22Rv1 (cell line): Measurements from ENCODE around the gene GPI.

ENCODE experiments used
- ZFX ChIP-seq: fragments of 450-650 bp; IDR thresholded peaks from 2 replicates; pipeline ENCODE4 v1.6.1; 2017; ENCODE audit warnings: antibody characterized with exemption, borderline replicate concordance
- TF ChIP-seq, protein P1 (sequence below): fragments of 450-650 bp; IDR thresholded peaks from 2 replicates; pipeline ENCODE4 v1.5.1; 2017; ENCODE audit warnings: mild to moderate bottlenecking

DNA sequence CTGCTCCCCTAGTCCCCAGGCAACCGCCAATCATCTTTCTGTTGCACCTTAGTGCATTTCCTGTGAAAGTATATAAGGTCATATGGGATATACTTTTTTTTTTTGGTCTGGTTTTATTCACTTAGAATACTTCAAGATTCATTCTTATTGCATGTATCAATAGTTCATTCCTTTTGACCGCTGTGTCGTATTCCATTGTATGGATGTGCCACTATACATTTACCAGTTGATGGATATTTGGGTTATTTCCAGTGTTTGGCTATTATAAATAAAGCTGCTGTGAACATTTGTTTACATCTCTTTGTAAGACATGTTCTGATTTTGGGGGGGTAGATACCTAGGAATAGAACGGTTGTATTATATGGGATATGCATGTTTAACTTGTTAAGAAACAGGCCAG is 53.3 kb downstream of the GPI start:
- TF ChIP-seq, protein P1, sequence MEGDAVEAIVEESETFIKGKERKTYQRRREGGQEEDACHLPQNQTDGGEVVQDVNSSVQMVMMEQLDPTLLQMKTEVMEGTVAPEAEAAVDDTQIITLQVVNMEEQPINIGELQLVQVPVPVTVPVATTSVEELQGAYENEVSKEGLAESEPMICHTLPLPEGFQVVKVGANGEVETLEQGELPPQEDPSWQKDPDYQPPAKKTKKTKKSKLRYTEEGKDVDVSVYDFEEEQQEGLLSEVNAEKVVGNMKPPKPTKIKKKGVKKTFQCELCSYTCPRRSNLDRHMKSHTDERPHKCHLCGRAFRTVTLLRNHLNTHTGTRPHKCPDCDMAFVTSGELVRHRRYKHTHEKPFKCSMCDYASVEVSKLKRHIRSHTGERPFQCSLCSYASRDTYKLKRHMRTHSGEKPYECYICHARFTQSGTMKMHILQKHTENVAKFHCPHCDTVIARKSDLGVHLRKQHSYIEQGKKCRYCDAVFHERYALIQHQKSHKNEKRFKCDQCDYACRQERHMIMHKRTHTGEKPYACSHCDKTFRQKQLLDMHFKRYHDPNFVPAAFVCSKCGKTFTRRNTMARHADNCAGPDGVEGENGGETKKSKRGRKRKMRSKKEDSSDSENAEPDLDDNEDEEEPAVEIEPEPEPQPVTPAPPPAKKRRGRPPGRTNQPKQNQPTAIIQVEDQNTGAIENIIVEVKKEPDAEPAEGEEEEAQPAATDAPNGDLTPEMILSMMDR: no peak
- TF ChIP-seq ZFX: no peak
